GM19372 (cell line): ENCODE measurements around the gene PRKAG3.
A peak's percentile ranks its signal among the peaks of the same experiment; 100 is the strongest.

Source experiments
- ATAC-seq: cut with Tn5 transposase; IDR thresholded peaks from one replicate; pipeline ENCODE4 v1.9.1; 2021; ENCODE audit warnings: mild to moderate bottlenecking, low read depth, moderate library complexity; ENCODE audit not compliant: unreplicated experiment

Gene PRKAG3

DNA sequence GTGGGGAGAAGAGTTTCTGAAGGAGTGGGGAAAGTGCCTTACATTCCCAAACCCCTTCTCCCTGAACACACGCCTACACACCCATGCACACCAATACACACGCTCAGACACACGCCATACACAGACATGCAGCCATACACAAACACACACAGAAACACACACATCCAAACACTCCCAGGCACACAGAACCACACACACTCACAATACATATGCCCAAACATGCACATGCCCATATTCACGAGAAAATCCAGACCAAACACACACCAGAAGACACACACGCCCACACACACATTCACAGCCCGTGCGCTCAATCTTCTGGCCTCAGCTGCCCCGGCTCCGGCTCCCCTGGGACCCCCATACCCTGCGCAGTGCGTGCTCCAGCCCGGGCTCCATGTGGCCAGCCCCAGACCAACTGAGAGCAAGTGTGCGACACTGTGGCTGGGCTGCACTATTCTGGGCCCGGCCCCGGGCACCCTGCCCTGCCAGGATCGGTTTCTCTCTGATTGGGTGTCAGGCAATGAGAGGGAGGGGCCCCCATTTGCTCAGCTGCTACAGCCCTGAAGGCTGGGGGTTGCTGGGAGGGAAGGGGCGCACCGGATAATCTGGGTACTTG, at the start of gene PRKAG3:
Gene PRKAG3, minus strand, starts transcription at position 426 of the 613 bp plus-strand sequence.
- no peak for ATAC-seq

DNA sequence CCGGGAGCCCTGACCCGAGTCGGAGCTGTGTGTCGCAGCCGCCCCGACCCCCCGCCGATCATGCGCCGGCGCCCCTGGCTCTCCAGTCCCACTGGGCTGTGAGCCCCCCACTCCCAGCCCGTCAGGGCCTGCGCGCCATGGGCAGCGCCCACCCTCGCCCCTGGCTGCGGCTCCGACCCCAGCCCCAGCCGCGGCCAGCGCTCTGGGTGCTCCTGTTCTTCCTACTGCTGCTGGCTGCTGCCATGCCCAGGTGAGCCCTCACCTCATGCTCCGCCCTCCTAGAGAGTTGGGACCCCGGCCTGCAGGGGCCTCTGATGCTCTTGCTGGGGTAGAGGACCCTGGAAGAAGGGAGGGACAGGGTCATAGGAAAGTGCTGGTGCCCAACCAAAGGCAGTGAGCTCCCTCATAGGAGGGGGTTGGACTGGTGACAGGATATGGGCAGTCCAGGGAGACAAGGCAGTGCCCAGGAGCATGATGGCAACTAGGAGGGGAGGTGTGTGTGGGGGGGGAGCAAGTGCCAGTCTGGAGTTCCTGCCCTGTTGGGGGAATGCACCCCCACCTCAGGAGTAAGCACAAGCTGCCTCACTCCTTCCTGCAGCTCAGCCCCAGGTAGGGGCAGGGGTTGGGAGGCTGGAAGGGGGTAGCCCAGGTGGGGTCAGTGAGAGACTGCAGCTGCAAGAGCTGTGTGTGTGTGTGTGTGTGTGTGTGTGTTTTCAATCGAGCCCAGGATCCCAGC, 49.4 kb upstream of the PRKAG3 start:
- ATAC-seq, result no peak

GRCh38 chr2:218880102-218880858, 48.7 kb upstream of the PRKAG3 start, which contains the start of gene WNT10A:
Gene WNT10A (plus strand): TSS chr2:218880852. CDS start chr2:218880996, 144 bp downstream.
- peak; percentile 74 for ATAC-seq

GRCh38 chr2:218879776-218880101, 48.1 kb upstream of the PRKAG3 start:
- ATAC-seq, result no peak

GRCh38 chr2:218878926-218879761, 47.5 kb upstream of the PRKAG3 start:
- ATAC-seq, result no peak

- no peak for ATAC-seq
Observed at GRCh38 chr2:218878486-218878885, 46.9 kb upstream of the PRKAG3 start.

GRCh38 chr2:218877891-218878290, 46.3 kb upstream of the PRKAG3 start:
- ATAC-seq, result no peak

GRCh38 chr2:218877331-218877730, 45.7 kb upstream of the PRKAG3 start:
- no peak for ATAC-seq

- ATAC-seq, result no peak
Observed at GRCh38 chr2:218876562-218877219, 45.1 kb upstream of the PRKAG3 start.

DNA sequence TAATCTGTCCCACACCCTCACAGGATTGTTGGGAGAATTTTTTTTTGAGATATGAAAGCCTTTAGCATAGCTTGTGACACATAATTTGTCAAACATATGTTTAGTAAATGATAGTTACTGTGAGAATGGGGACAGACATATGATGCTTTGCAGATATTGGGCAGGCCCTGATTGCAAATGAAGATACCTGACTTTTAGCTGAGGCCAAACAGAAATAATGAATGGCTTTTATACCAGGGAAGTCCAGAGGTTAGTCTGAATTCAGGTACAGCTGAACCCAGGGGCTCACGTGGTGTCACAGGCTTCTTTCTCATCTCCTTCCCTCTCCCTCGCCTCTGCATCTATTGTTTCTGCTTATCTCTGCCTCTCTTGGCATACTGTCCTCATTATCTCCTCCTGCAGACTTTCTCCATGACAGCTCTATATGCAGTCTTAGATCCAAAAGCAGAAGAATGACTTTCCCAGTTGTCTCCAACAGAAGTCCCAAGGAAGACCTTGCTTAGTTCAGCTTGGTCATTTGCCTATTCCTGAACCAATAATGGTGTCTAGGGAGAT, 44.2 kb upstream of the PRKAG3 start:
- no peak for ATAC-seq

DNA sequence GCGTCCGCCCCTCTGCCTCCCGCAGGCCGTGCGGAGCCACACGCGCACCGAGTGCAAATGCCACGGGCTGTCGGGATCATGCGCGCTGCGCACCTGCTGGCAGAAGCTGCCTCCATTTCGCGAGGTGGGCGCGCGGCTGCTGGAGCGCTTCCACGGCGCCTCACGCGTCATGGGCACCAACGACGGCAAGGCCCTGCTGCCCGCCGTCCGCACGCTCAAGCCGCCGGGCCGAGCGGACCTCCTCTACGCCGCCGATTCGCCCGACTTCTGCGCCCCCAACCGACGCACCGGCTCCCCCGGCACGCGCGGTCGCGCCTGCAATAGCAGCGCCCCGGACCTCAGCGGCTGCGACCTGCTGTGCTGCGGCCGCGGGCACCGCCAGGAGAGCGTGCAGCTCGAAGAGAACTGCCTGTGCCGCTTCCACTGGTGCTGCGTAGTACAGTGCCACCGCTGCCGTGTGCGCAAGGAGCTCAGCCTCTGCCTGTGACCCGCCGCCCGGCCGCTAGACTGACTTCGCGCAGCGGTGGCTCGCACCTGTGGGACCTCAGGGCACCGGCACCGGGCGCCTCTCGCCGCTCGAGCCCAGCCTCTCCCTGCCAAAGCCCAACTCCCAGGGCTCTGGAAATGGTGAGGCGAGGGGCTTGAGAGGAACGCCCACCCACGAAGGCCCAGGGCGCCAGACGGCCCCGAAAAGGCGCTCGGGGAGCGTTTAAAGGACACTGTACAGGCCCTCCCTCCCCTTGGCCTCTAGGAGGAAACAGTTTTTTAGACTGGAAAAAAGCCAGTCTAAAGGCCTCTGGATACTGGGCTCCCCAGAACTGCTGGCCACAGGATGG, 42.0 kb upstream of the PRKAG3 start:
- ATAC-seq, result no peak

- ATAC-seq, result no peak
Observed at GRCh38 chr2:218872645-218873358, 41.2 kb upstream of the PRKAG3 start.

GRCh38 chr2:218871345-218872302, 40.0 kb upstream of the PRKAG3 start:
- ATAC-seq, result no peak

GRCh38 chr2:218870984-218871344, 39.4 kb upstream of the PRKAG3 start:
- ATAC-seq, result no peak

DNA sequence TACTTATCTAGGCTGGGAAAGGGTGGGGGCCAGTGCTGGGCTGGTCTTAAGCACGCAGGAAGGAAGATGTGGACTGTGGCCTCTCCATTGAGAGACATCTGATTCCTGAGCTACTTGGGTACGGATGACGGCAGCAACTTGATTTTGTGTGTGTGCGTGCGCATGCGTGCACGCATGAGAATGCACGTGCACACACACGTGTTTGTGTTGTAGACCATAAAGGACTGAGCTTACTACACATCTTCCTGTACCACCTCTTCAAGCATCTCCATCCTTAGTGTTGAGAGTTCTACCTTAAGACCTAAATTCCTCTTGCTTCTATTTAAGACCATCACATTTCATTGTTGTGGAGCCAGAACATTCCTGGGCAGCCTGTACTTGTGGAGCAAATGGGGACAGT, 37.5 kb upstream of the PRKAG3 start:
- no peak for ATAC-seq

DNA sequence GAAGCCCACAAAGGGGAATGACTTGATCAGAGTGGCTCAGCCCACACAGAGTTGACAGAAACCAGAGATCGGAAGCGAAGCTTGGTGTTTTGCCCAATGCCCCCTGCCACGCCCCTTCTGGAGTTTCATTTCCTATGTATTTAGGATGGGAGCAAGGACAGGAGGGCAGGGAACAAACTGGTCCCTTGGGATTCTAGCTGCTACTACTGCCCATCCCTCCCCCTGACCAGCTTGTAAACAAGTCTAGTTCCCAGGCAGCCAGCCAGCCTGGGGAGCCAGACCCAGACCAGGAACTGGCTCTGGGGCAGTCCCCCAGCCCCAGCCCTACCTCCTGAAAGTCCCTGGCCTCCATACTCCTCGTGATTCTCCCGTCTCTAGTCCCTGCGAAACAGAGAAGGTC, 36.3 kb upstream of the PRKAG3 start:
- ATAC-seq, result no peak

DNA sequence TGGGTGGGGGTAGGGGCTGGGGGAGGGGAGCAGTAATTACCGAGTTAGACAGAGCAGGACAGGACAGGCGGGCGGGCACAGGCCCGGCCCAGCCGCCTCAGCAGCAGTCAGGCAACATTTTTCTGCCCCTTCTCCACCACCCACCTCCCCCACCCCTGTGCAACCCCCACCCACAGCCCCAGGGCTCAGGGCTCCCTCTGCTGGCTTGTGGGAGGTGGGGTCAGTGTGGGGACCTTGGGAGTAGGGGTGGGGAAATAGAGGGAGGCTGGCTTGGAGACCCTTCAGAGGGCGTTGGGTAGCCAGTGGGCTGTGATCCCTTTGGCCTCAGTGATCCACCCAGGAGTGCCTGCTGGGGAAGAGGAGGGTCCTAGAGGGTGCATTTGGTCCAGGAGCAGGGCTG, 34.4 kb upstream of the PRKAG3 start:
- ATAC-seq, result no peak
